Activated T-cell treated with anti-CD3 and anti-CD28 coated beads, Interleukin-2, amount 50 U/mL, for 24 hours (primary cell): ENCODE results near the gene IQCN.
A peak's percentile ranks its signal among the peaks of the same experiment; 100 is the strongest.

Experiments used
- DNase-seq: peaks from one replicate; pipeline ENCODE4 v3.0.0-alpha.2; 2020
- H3K27ac Mint-ChIP-seq: 2 replicates; pipeline ENCODE4 v1.8.0; 2020; ENCODE audit warnings: mild to moderate bottlenecking, mixed read lengths
- H3K27me3 Mint-ChIP-seq: 2 replicates; pipeline ENCODE4 v1.8.0; 2020; ENCODE audit warnings: mixed read lengths
- H3K36me3 Mint-ChIP-seq: 2 replicates; pipeline ENCODE4 v1.8.0; 2020; ENCODE audit warnings: low read depth, mixed read lengths
- H3K4me1 Mint-ChIP-seq: 2 replicates; pipeline ENCODE4 v1.8.0; 2020; ENCODE audit warnings: low read depth, mixed read lengths
- H3K4me3 Mint-ChIP-seq: 2 replicates; pipeline ENCODE4 v1.8.0; 2020; ENCODE audit warnings: mild to moderate bottlenecking, moderate library complexity, mixed read lengths
- H3K9me3 Mint-ChIP-seq: 2 replicates; pipeline ENCODE4 v1.8.0; 2020; ENCODE audit warnings: mixed read lengths

The IQCN gene

GRCh38 chr19:18229474-18229873 lies 44.8 kb downstream of the IQCN start:
- no peak for DNase-seq
- H3K4me3 Mint-ChIP-seq: no peak overlapping the region

GRCh38 chr19:18227781-18228271 lies 46.4 kb downstream of the IQCN start:
- Mint-ChIP-seq H3K36me3 (no peaks in the 10 kb centered on the region), H3K4me3 (no peak overlapping the region), H3K9me3 (no peaks in the 10 kb centered on the region), H3K4me1 (peaks cover 24% of the 10 kb centered on the region), H3K27me3 (peaks cover 80% of the 10 kb centered on the region), H3K27ac (no peak overlapping the region)
- no peak for DNase-seq

More at GRCh38 chr19:18229474-18229873, 44.8 kb downstream of the IQCN start:
- peaks cover 6% of the 10 kb centered on the region for H3K9me3 Mint-ChIP-seq
- H3K27ac Mint-ChIP-seq: no peak overlapping the region
- no peaks in the 10 kb centered on the region for H3K36me3 Mint-ChIP-seq
- H3K27me3 Mint-ChIP-seq: peaks cover 82% of the 10 kb centered on the region
- peaks cover 21% of the 10 kb centered on the region for H3K4me1 Mint-ChIP-seq

- H3K36me3 Mint-ChIP-seq: no peaks in the 10 kb centered on the region
- no peaks in the 10 kb centered on the region for H3K9me3 Mint-ChIP-seq
- no peak overlapping the region for H3K27ac Mint-ChIP-seq
- no peak for DNase-seq
- H3K4me3 Mint-ChIP-seq: no peak overlapping the region
- peaks cover 79% of the 10 kb centered on the region for H3K27me3 Mint-ChIP-seq
- H3K4me1 Mint-ChIP-seq: peaks cover 20% of the 10 kb centered on the region
Observed at GRCh38 chr19:18226956-18227780, 47.1 kb downstream of the IQCN start.

- DNase-seq: no peak
- H3K36me3 Mint-ChIP-seq: no peaks in the 10 kb centered on the region
- no peak within 1 kb of the TSS for H3K27ac Mint-ChIP-seq
Observed at GRCh38 chr19:18225702-18226468, 48.4 kb downstream of the IQCN start, which contains the start of gene PDE4C. TSS of gene PDE4C (minus strand) at chr19:18226438. CDS start at chr19:18226415, 23 bp downstream.

GRCh38 chr19:18225355-18225701 lies 48.9 kb downstream of the IQCN start:
- Mint-ChIP-seq H3K9me3 (no peaks in the 10 kb centered on the region), H3K27ac (no peak overlapping the region), H3K36me3 (no peaks in the 10 kb centered on the region), H3K27me3 (peaks cover 74% of the 10 kb centered on the region), H3K4me1 (peaks cover 23% of the 10 kb centered on the region), H3K4me3 (peak overlapping the region; percentile 74)
- no peak for DNase-seq

More at GRCh38 chr19:18225702-18226468, 48.4 kb downstream of the IQCN start, which contains the start of gene PDE4C:
- Mint-ChIP-seq H3K4me1 (peaks cover 23% of the 10 kb centered on the region), H3K9me3 (no peaks in the 10 kb centered on the region), H3K27me3 (peaks cover 80% of the 10 kb centered on the region), H3K4me3 (peak within 1 kb of the TSS; percentile 74)

GRCh38 chr19:18224525-18225354 lies 49.5 kb downstream of the IQCN start:
- Mint-ChIP-seq H3K4me1 (peaks cover 23% of the 10 kb centered on the region), H3K27ac (peak overlapping the region; percentile 70), H3K27me3 (peaks cover 71% of the 10 kb centered on the region), H3K9me3 (no peaks in the 10 kb centered on the region), H3K36me3 (no peaks in the 10 kb centered on the region), H3K4me3 (peak overlapping the region; percentile 74)
- peak; percentile 93 for DNase-seq

GRCh38 chr19:18223860-18224524 lies 50.3 kb downstream of the IQCN start:
- peak; percentile 67 for DNase-seq
- Mint-ChIP-seq H3K4me1 (peaks cover 23% of the 10 kb centered on the region), H3K27me3 (peaks cover 65% of the 10 kb centered on the region), H3K27ac (peak overlapping the region; percentile 70), H3K36me3 (no peaks in the 10 kb centered on the region), H3K4me3 (peak overlapping the region; percentile 74), H3K9me3 (no peaks in the 10 kb centered on the region)

GRCh38 chr19:18221815-18222725 lies 52.2 kb downstream of the IQCN start:
- no peak overlapping the region for H3K4me3 Mint-ChIP-seq
- H3K36me3 Mint-ChIP-seq: no peaks in the 10 kb centered on the region
- no peak overlapping the region for H3K27ac Mint-ChIP-seq
- H3K4me1 Mint-ChIP-seq: peaks cover 23% of the 10 kb centered on the region
- no peak for DNase-seq
- no peaks in the 10 kb centered on the region for H3K9me3 Mint-ChIP-seq
- peaks cover 52% of the 10 kb centered on the region for H3K27me3 Mint-ChIP-seq

- H3K27me3 Mint-ChIP-seq: peaks cover 42% of the 10 kb centered on the region
- no peaks in the 10 kb centered on the region for H3K36me3 Mint-ChIP-seq
Observed at GRCh38 chr19:18220632-18221275, 53.5 kb downstream of the IQCN start.

GRCh38 chr19:18219911-18220631 lies 54.2 kb downstream of the IQCN start:
- Mint-ChIP-seq H3K27ac (no peak overlapping the region), H3K9me3 (no peaks in the 10 kb centered on the region), H3K4me1 (peaks cover 16% of the 10 kb centered on the region), H3K27me3 (peaks cover 35% of the 10 kb centered on the region), H3K36me3 (no peaks in the 10 kb centered on the region), H3K4me3 (no peak overlapping the region)
- no peak for DNase-seq

More at GRCh38 chr19:18220632-18221275, 53.5 kb downstream of the IQCN start:
- Mint-ChIP-seq H3K4me3 (no peak overlapping the region), H3K9me3 (no peaks in the 10 kb centered on the region), H3K4me1 (peaks cover 21% of the 10 kb centered on the region), H3K27ac (no peak overlapping the region)
- DNase-seq: no peak

GRCh38 chr19:18218600-18218999 lies 55.7 kb downstream of the IQCN start:
- H3K4me1 Mint-ChIP-seq: peaks cover 11% of the 10 kb centered on the region
- no peak overlapping the region for H3K4me3 Mint-ChIP-seq
- H3K27me3 Mint-ChIP-seq: peaks cover 22% of the 10 kb centered on the region
- no peaks in the 10 kb centered on the region for H3K36me3 Mint-ChIP-seq
- no peak for DNase-seq
- no peaks in the 10 kb centered on the region for H3K9me3 Mint-ChIP-seq
- H3K27ac Mint-ChIP-seq: no peak overlapping the region

- H3K9me3 Mint-ChIP-seq: no peaks in the 10 kb centered on the region
- no peaks in the 10 kb centered on the region for H3K36me3 Mint-ChIP-seq
- peaks cover 19% of the 10 kb centered on the region for H3K27me3 Mint-ChIP-seq
Observed at GRCh38 chr19:18218159-18218558, 56.1 kb downstream of the IQCN start.

More at GRCh38 chr19:18218159-18218558, 56.1 kb downstream of the IQCN start:
- DNase-seq: no peak
- Mint-ChIP-seq H3K4me3 (no peak overlapping the region), H3K27ac (no peak overlapping the region), H3K4me1 (peaks cover 11% of the 10 kb centered on the region)
